CD8-positive, alpha-beta memory T cell (primary cell): ENCODE measurements around the gene TIFAB. TPM values are rescaled to one million over a fixed set of nuclear protein-coding genes. Genes with fewer than 3 reads are reported as not detected.

Experiments
- CTCF ChIA-PET: fragments of 350-600 bp; sonication (Branson Sonifier 250); formaldehyde crosslinking; loops from one replicate; lab custom pipeline; 2021; ENCODE audit warnings: antibody characterized with exemption; lab: Charles Lee
- POLR2A ChIA-PET: fragments of 350-600 bp; sonication (Branson Sonifier 250); formaldehyde crosslinking; loops from one replicate; lab custom pipeline; 2021; ENCODE audit warnings: antibody characterized with exemption; lab: Charles Lee
- DNase-seq, 5 donors: peaks; one replicate each; pipeline versions ENCODE4 v3.0.0 to v3.0.0-alpha.2; 2020 to 2022; ENCODE audit warnings: mixed read lengths in 1 of 5
- H3K27ac ChIP-seq: one replicate; pipeline ENCODE4 v1.7.0; 2013; ENCODE audit warnings: low read depth, mild to moderate bottlenecking, low read length, moderate library complexity
- H3K27me3 ChIP-seq: 2 replicates; pipeline ENCODE4 v1.7.0; 2013; ENCODE audit warnings: low read length, mild to moderate bottlenecking; ENCODE audit not compliant: insufficient read depth, poor library complexity, severe bottlenecking
- H3K36me3 ChIP-seq: 2 replicates; pipeline ENCODE4 v1.7.0; 2013; ENCODE audit warnings: mild to moderate bottlenecking, low read length, moderate library complexity; ENCODE audit not compliant: insufficient read depth
- H3K4me1 ChIP-seq: 2 replicates; pipeline ENCODE4 v1.7.0; 2013; ENCODE audit warnings: mild to moderate bottlenecking, low read length, moderate library complexity; ENCODE audit not compliant: insufficient read depth
- H3K4me3 ChIP-seq: 2 replicates; pipeline ENCODE4 v1.7.0; 2013; ENCODE audit warnings: mild to moderate bottlenecking, low read length
- H3K9me3 ChIP-seq: 2 replicates; pipeline ENCODE4 v1.7.0; 2013; ENCODE audit warnings: mild to moderate bottlenecking, low read length
- H3K27ac Mint-ChIP-seq, 8 donors: one replicate each; pipeline ENCODE4 v1.8.0; 2020 to 2021; ENCODE audit warnings: mixed read lengths in 8 of 8, mild to moderate bottlenecking in 6 of 8, inconsistent platforms in 3 of 8, moderate library complexity in 3 of 8
- H3K27me3 Mint-ChIP-seq, 2 donors: one replicate each; pipeline ENCODE4 v1.8.0; 2020 to 2021; ENCODE audit warnings: mixed read lengths in 2 of 2, mild to moderate bottlenecking in 1 of 2, moderate library complexity in 1 of 2
- H3K36me3 Mint-ChIP-seq, 3 donors: one replicate each; pipeline ENCODE4 v1.8.0; 2020 to 2021; ENCODE audit warnings: mixed read lengths in 3 of 3, inconsistent platforms in 1 of 3, mild to moderate bottlenecking in 1 of 3
- H3K4me1 Mint-ChIP-seq, 3 donors: one replicate each; pipeline ENCODE4 v1.8.0; 2020 to 2021; ENCODE audit warnings: mixed read lengths in 3 of 3, inconsistent platforms in 1 of 3, mild to moderate bottlenecking in 1 of 3
- H3K4me3 Mint-ChIP-seq, 7 donors: one replicate each; pipeline ENCODE4 v1.8.0; 2020 to 2021; ENCODE audit warnings: mixed read lengths in 7 of 7, mild to moderate bottlenecking in 6 of 7, moderate library complexity in 4 of 7, inconsistent platforms in 2 of 7
- H3K9me3 Mint-ChIP-seq, 5 donors: one replicate each; pipeline ENCODE4 v1.8.0; 2020 to 2022; ENCODE audit warnings: mixed read lengths in 5 of 5, mild to moderate bottlenecking in 3 of 5, moderate library complexity in 2 of 5, inconsistent platforms in 1 of 5
- polyA plus RNA-seq: library from polyadenylated mRNA; unstranded; fragments of 300-500 nt; fragmentation: Illumina TruSeq; gene quantifications from one replicate; pipeline ENCODE4 v1.2.3, GENCODE V29; 2021
- total RNA-seq, 2 experiments: library from RNA; stranded (reverse); gene quantifications; one replicate each; pipeline ENCODE4 v1.2.3, GENCODE V29; 2021

TIFAB gene
- total and polyA plus RNA-seq, 3 experiments from 2014 or later: not detected

DNA sequence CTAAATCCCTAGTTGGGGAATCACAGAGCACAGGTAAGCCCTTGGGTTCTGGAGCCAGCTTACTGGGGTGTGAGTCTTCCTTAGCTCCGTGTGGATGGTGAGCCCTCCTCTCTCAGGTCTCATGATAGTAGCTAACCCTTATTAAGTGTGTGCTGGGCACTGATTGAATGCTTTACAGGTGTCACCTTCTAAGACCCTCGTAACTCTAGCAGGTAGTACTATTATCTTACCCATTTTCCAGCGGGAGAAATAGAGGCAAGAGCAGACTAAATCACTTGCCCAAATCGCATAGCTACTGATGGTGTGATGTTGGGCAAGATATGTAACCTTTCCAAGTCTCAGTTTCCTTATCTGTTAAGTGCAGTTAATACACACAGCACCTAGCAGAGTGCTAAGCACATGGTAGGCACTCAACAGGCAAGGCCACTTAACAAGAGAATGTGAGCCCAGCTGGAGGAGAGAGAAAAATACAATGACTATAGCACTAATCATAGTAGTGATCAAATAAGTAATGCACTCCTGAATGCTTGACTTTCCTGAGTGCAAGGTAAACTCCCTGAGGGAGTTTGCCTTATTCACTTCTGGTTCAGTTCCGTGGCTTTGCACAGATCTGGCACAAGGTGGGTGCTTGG is 4.7 kb downstream of the TIFAB start, which contains the start of gene DCANP1:
Gene DCANP1 (minus strand): TSS at position 51 of the 632 bp plus-strand sequence. CDS start 240 bp downstream, outside the sequence.
- no peak within 1 kb of the TSS for H3K27ac Mint-ChIP-seq
- ChIA-PET CTCF (interaction anchor here (3.3 kb wide), 1 partner anchor 10 kb away, joined by 16 read pairs; no protein-coding TSS in a partner anchor), POLR2A (no interaction called here)

DNA sequence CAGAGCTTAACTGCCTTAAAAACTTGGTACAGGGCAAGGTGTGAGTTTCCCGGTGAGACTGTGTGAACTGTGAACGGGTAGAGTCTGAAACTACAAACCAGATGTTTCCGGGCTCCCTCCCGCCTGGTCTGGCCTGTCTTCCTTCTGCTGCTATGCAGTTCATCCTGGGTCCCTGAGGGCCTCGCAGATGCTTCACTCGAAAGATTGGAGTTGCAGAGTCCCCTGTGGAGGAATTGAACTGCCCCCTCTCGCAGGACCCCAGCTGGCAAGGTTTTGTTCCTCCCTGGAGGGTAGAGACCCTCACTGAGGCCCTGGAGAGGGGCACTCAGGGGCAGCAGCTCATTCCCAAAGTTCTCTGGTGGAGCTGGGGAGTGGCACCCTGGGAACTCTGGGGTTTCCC is 5.5 kb downstream of the TIFAB start:
- Histone ChIP-seq H3K36me3 (no peaks in the 10 kb centered on the region), H3K9me3 (no peaks in the 10 kb centered on the region), H3K27ac (no peak overlapping the region), H3K4me3 (no peak overlapping the region), H3K27me3 (no peaks in the 10 kb centered on the region), H3K4me1 (no peaks in the 10 kb centered on the region)
- ChIA-PET CTCF (interaction anchor here (1.6 to 3.3 kb wide), 2 partner anchors 9 to 11 kb away, joined by 5 to 16 read pairs; no protein-coding TSS in a partner anchor), POLR2A (no interaction called here)
- Mint-ChIP-seq H3K36me3 (no peaks in the 10 kb centered on the region), H3K4me1 (no peaks in the 10 kb centered on the region), H3K4me3 (no peak overlapping the region), H3K9me3 (no peaks in the 10 kb centered on the region), H3K27me3 (peaks cover 7 to 12% of the 10 kb centered on the region in 2 donors), H3K27ac (no peak overlapping the region)
- DNase-seq: no peak

More for the DNA sequence above, 4.7 kb downstream of the TIFAB start, which contains the start of gene DCANP1:
- H3K36me3 ChIP-seq: no peaks in the 10 kb centered on the region
- H3K4me1 ChIP-seq: no peaks in the 10 kb centered on the region
- Mint-ChIP-seq H3K4me3 (no peak within 1 kb of the TSS), H3K36me3 (no peaks in the 10 kb centered on the region), H3K27me3 (peaks cover 7 to 14% of the 10 kb centered on the region in 2 donors), H3K9me3 (no peaks in the 10 kb centered on the region), H3K4me1 (no peaks in the 10 kb centered on the region)
- H3K9me3 ChIP-seq: no peaks in the 10 kb centered on the region
- no peak within 1 kb of the TSS for H3K4me3 ChIP-seq
- no peak for DNase-seq
- no peaks in the 10 kb centered on the region for H3K27me3 ChIP-seq
- no peak within 1 kb of the TSS for H3K27ac ChIP-seq

DNA sequence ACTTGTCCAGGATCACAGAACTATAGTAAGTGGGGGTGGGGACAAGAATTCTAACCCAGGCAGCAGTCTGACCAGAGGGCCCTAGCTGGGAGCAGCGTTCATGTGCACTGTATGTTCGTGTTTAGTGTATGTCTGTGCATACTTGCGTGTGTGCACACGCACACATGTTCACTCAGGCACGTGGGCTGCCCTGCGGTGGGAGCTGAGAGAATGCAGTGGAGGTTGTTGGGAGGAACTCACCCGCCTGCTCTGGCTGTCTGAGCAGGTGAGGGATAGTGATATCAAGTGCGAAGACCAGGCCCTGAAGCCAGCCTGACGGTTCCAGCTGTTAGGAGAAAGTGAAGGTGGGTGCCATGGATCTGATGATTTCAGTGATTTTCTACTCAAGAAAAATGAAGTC is 5.9 kb downstream of the TIFAB start:
- Histone ChIP-seq H3K27me3 (no peaks in the 10 kb centered on the region), H3K9me3 (no peaks in the 10 kb centered on the region), H3K36me3 (no peaks in the 10 kb centered on the region), H3K27ac (no peak overlapping the region), H3K4me1 (no peaks in the 10 kb centered on the region), H3K4me3 (no peak overlapping the region)
- no peak for DNase-seq
- Mint-ChIP-seq H3K27me3 (peaks cover 7 to 12% of the 10 kb centered on the region in 2 donors), H3K27ac (no peak overlapping the region), H3K4me3 (no peak overlapping the region), H3K9me3 (no peaks in the 10 kb centered on the region), H3K4me1 (no peaks in the 10 kb centered on the region), H3K36me3 (no peaks in the 10 kb centered on the region)
- ChIA-PET CTCF (interaction anchor here (0.8 to 3.3 kb wide), 3 partner anchors 9 to 11 kb away, joined by 3 to 16 read pairs (median 5); no protein-coding TSS in a partner anchor), POLR2A (no interaction called here)

DNA sequence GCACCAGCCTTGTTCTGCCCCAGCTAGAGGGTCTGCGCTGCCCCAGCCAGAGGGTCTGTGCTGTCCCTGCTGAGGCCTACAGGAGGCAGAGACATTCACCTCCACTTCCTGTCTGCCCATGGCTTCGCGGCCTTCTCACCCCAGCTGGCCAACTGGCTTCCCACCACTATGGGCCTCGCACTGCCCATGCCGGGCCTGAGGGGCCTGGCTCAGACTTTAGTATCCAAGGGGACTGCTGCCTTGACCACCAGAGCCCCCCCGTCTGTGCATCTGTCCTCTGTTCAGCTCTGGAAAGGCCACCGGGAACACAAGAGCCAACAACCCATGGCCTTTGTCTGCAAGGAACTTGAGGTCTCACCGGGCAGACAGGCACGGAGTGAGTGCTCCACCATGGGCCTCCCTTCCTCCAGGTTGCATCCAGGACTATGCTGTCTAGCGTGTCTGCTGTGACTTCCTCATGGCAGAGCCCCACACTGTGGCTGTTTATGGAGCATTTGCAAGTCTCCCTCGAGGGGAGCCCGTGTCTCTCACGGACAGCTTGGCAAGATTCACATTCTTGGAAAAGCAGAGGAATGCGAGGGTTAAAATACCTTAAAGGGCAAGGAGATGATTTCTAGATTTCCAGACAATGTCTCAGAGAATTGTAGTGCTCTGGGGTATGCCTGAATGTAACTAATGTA is 6.7 kb downstream of the TIFAB start:
- Mint-ChIP-seq H3K36me3 (no peaks in the 10 kb centered on the region), H3K4me1 (no peaks in the 10 kb centered on the region), H3K4me3 (no peak overlapping the region), H3K27me3 (peaks cover 7 to 9% of the 10 kb centered on the region in 2 donors), H3K27ac (no peak overlapping the region), H3K9me3 (no peaks in the 10 kb centered on the region)
- POLR2A ChIA-PET: no interaction called here
- Histone ChIP-seq H3K36me3 (no peaks in the 10 kb centered on the region), H3K27ac (no peak overlapping the region), H3K27me3 (no peaks in the 10 kb centered on the region), H3K9me3 (no peaks in the 10 kb centered on the region), H3K4me3 (no peak overlapping the region), H3K4me1 (no peaks in the 10 kb centered on the region)
- CTCF ChIA-PET: interaction anchor here (0.8 to 1.6 kb wide), 2 partner anchors 10 to 12 kb away, joined by 3 to 5 read pairs; no protein-coding TSS in a partner anchor
- no peak for DNase-seq

GRCh38 chr5:135444881-135445280 is 7.3 kb downstream of the TIFAB start:
- Mint-ChIP-seq H3K4me3 (no peak overlapping the region), H3K27ac (no peak overlapping the region)
- CTCF ChIA-PET: no interaction called here

GRCh38 chr5:135444360-135444759 is 7.8 kb downstream of the TIFAB start:
- no peak overlapping the region for H3K4me3 Mint-ChIP-seq
- no peaks in the 10 kb centered on the region for H3K4me1 Mint-ChIP-seq
- ChIA-PET CTCF (no interaction called here), POLR2A (no interaction called here)
- DNase-seq: no peak
- Histone ChIP-seq H3K4me1 (no peaks in the 10 kb centered on the region), H3K27ac (no peak overlapping the region), H3K4me3 (no peak overlapping the region), H3K27me3 (no peaks in the 10 kb centered on the region), H3K36me3 (no peaks in the 10 kb centered on the region), H3K9me3 (no peaks in the 10 kb centered on the region)
- no peaks in the 10 kb centered on the region for H3K9me3 Mint-ChIP-seq
- peaks cover 4 to 6% of the 10 kb centered on the region in 2 donors for H3K27me3 Mint-ChIP-seq
- H3K27ac Mint-ChIP-seq: no peak overlapping the region
- no peaks in the 10 kb centered on the region for H3K36me3 Mint-ChIP-seq

More at GRCh38 chr5:135444881-135445280, 7.3 kb downstream of the TIFAB start:
- Histone ChIP-seq H3K4me1 (no peaks in the 10 kb centered on the region), H3K36me3 (no peaks in the 10 kb centered on the region), H3K27me3 (no peaks in the 10 kb centered on the region), H3K9me3 (no peaks in the 10 kb centered on the region), H3K27ac (no peak overlapping the region), H3K4me3 (no peak overlapping the region)
- Mint-ChIP-seq H3K27me3 (peaks cover 5 to 6% of the 10 kb centered on the region in 2 donors), H3K9me3 (no peaks in the 10 kb centered on the region), H3K4me1 (no peaks in the 10 kb centered on the region), H3K36me3 (no peaks in the 10 kb centered on the region)
- DNase-seq: no peak
- POLR2A ChIA-PET: no interaction called here

- ChIA-PET POLR2A (no interaction called here), CTCF (no interaction called here)
- Histone ChIP-seq H3K4me3 (no peak overlapping the region), H3K4me1 (no peaks in the 10 kb centered on the region), H3K27me3 (no peaks in the 10 kb centered on the region), H3K36me3 (no peaks in the 10 kb centered on the region), H3K27ac (no peak overlapping the region), H3K9me3 (no peaks in the 10 kb centered on the region)
- Mint-ChIP-seq H3K36me3 (no peaks in the 10 kb centered on the region), H3K9me3 (no peaks in the 10 kb centered on the region), H3K4me1 (no peaks in the 10 kb centered on the region), H3K4me3 (no peak overlapping the region), H3K27ac (peak overlapping the region in 1 of 8 donors; percentile 1), H3K27me3 (peaks cover 3 to 4% of the 10 kb centered on the region in 2 donors)
- DNase-seq: no peak
Measured at GRCh38 chr5:135443161-135443960, 8.8 kb downstream of the TIFAB start.
